ENCODE measurements around the gene GAS2L1. TPM values are rescaled to one million over a fixed set of nuclear protein-coding genes. Genes with fewer than 3 reads are reported as not detected.

GAS2L1 gene
- total and polyA plus RNA-seq, 2 donors (not counting 3 experiments of a cell fraction or from before 2014, with no cell fraction given) = 30.5 to 44.0 TPM

DNA sequence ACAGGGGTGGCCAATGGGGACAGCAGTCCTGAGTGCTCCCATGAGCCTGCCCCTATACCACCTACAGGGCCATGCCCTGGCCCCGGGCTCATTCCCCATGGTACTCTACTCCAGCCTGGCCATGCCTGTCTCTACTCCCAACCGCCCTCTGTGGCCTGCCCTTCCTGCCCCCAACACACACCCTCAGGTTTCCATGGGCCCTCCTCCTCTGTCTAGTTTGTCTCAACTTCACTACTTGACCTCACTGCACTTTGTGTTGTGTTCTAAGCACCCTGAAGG, 35.3 kb downstream of the GAS2L1 start:
- BruUV-seq (replicated peaks) = no TSS peak

More for the DNA sequence above, 35.3 kb downstream of the GAS2L1 start:
- peaks cover 13 to 77% of the 10 kb centered on the region in 2 experiments for H3K36me3 ChIP-seq (ENCODE audit: control insufficient read depth in 2 of 2, extremely low read depth in 1 of 2, insufficient read depth in 2 of 2, low read length in 2 of 2)
- ChIA-PET CTCF (no interaction called here), POLR2A (no interaction called here)
- H3K9me3 ChIP-seq (replicated peaks; ENCODE audit: control insufficient read depth, insufficient read depth, low read length) = no peaks in the 10 kb centered on the region
- H3K79me2 ChIP-seq (ENCODE audit: control insufficient read depth, insufficient read depth, low read length) = no peaks in the 10 kb centered on the region
- no peak overlapping the region for H2AFZ ChIP-seq (ENCODE audit: low read depth, low read length)
- H4K20me1 ChIP-seq (replicated peaks; ENCODE audit: control insufficient read depth, extremely low read depth, insufficient read depth, low read length) = no peaks in the 10 kb centered on the region
- H3K9ac ChIP-seq (replicated peaks; ENCODE audit: extremely low read depth, insufficient read depth, low read length) = no peak overlapping the region
- intact Hi-C loops (cut with micrococcal nuclease) = no loop called here
- H3K9me1 ChIP-seq (replicated peaks; ENCODE audit: control insufficient read depth, extremely low read depth, insufficient read depth, low read length) = no peaks in the 10 kb centered on the region
- no peaks in the 10 kb centered on the region for H3K4me1 ChIP-seq (ENCODE audit: control insufficient read depth, extremely low read depth, insufficient read depth, low read length)
- TF ChIP-seq POLR2AphosphoS5 (IDR thresholded peaks at IDR 0.05; ENCODE audit: insufficient read depth, low read depth, low read length) = no peak
- TF ChIP-seq POLR2A (IDR thresholded peaks at IDR 0.05; ENCODE audit: low read depth, low read length) = no peak
- no peak for TF ChIP-seq EZH2 (IDR thresholded peaks at IDR 0.05; ENCODE audit: borderline replicate concordance, low read depth, low read length, severe bottlenecking)
- TF ChIP-seq, protein P1, sequence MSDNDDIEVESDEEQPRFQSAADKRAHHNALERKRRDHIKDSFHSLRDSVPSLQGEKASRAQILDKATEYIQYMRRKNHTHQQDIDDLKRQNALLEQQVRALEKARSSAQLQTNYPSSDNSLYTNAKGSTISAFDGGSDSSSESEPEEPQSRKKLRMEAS (IDR thresholded peaks at IDR 0.05; ENCODE audit: insufficient read depth, insufficient read length) = no peak
- TF ChIP-seq, protein P2, sequence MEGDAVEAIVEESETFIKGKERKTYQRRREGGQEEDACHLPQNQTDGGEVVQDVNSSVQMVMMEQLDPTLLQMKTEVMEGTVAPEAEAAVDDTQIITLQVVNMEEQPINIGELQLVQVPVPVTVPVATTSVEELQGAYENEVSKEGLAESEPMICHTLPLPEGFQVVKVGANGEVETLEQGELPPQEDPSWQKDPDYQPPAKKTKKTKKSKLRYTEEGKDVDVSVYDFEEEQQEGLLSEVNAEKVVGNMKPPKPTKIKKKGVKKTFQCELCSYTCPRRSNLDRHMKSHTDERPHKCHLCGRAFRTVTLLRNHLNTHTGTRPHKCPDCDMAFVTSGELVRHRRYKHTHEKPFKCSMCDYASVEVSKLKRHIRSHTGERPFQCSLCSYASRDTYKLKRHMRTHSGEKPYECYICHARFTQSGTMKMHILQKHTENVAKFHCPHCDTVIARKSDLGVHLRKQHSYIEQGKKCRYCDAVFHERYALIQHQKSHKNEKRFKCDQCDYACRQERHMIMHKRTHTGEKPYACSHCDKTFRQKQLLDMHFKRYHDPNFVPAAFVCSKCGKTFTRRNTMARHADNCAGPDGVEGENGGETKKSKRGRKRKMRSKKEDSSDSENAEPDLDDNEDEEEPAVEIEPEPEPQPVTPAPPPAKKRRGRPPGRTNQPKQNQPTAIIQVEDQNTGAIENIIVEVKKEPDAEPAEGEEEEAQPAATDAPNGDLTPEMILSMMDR (IDR thresholded peaks at IDR 0.05; ENCODE audit: extremely low read depth in 1 of 2, insufficient read depth in 1 of 2, low read depth in 1 of 2, low read length in 2 of 2) = no peak
- no peak for TF ChIP-seq FOS (IDR thresholded peaks at IDR 0.05; ENCODE audit: borderline replicate concordance, insufficient read depth, low read length)
- TF ChIP-seq JUN (IDR thresholded peaks at IDR 0.05; ENCODE audit: borderline replicate concordance, insufficient read depth, insufficient read length, low read depth) = no peak
- no peak for TF ChIP-seq MYC (IDR thresholded peaks at IDR 0.05; ENCODE audit: low read depth, low read length)
- TF ChIP-seq GATA2 (IDR thresholded peaks at IDR 0.05; ENCODE audit: insufficient read depth, insufficient read length, low read depth, low read length) = no peak
- dilution Hi-C loops (cut with MboI; ENCODE audit: extremely low pct_ligation_motif_present, low sequenced_read_pairs) = no loop called here
- H3K27me3 ChIP-seq (ENCODE audit: control insufficient read depth in 2 of 2, insufficient read depth in 2 of 2, low read length in 2 of 2) = no peaks in the 10 kb centered on the region
- no peak overlapping the region for H3K4me3 ChIP-seq (replicated peaks in 1 of 3; ENCODE audit: insufficient read depth in 1 of 3, low read depth in 1 of 3, low read length in 3 of 3)
- no peak overlapping the region for H3K4me2 ChIP-seq (ENCODE audit: insufficient read depth, low read length)
- no peak overlapping the region for H3K27ac ChIP-seq (ENCODE audit: insufficient read depth, low read depth, low read length)
- DNase-seq (ENCODE audit: low read depth, low spot score) = no peak
- FAIRE-seq = no peak
